Measurements from ENCODE around the gene TSPAN16. TPM values are rescaled to one million over a fixed set of nuclear protein-coding genes. Genes with fewer than 3 reads are reported as not detected.

TSPAN16 gene
- total RNA-seq, 1 donor: not detected

DNA sequence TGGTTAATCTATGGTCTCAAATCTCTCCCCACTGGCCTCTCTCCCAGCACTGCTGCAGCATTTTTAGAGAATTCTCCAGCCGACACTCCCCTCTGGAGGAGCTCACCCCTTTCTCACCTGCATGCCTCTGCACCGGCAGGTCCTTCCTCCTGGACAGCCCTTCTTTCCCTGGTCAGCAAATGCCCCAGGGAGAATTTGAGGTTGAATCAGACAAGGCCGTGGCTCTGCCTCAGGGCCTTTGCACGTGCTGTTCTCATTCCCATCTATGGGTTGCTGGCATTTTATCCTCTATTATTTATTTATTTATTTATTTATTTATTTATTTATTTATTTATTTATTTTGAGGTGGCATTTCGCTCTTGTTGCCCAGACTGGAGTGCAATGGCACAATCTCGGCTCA lies 32.2 kb upstream of the TSPAN16 start:
- Histone ChIP-seq H3K4me3 (ENCODE audit: low read length) (no peak overlapping the region), H3K9me3 (ENCODE audit: low read depth, low read length) (no peaks in the 10 kb centered on the region), H3K27me3 (ENCODE audit: insufficient read depth, low read length) (peaks cover 27% of the 10 kb centered on the region), H3K4me1 (ENCODE audit: insufficient read depth, low read length) (peaks cover 6% of the 10 kb centered on the region)

DNA sequence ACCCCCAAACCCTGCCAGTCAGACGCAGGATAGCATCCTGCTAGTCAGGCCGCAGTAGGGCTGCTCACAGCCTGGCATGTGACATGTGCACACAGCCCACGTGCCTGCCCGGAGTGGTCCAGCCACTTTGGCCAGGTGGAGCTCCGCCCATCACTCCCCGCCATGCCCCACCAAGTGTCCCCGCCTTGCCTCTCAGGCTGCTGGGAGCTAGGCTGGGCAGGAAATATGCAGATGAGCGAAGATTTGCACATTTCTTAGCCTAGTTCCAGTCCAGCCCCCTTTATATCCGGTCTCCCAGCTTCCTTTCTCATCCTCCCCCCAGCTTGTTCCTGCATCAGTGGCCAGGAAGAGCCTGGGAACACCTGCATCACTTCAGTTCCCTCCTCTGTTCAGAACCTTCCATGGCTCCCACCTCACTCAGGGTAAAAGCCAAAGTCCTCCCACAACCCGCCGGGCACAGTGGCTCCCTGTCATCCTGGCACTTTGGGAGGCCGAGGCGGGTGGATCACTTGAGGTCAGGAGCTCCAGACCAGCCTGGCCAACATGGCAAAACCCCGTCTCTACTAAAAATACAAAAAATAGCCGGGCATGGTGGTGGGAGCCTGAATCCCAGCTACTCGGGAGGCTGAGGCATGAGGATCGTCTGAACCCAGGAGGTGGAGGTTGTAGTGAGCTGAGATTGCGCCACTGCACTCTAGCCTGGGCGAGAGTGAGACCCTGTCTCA lies 31.3 kb upstream of the TSPAN16 start:
- Histone ChIP-seq H3K4me3 (ENCODE audit: low read length) (no peak overlapping the region), H3K27me3 (ENCODE audit: insufficient read depth, low read length) (peaks cover 33% of the 10 kb centered on the region), H3K4me1 (ENCODE audit: insufficient read depth, low read length) (peaks cover 6% of the 10 kb centered on the region), H3K9me3 (ENCODE audit: low read depth, low read length) (no peaks in the 10 kb centered on the region)

DNA sequence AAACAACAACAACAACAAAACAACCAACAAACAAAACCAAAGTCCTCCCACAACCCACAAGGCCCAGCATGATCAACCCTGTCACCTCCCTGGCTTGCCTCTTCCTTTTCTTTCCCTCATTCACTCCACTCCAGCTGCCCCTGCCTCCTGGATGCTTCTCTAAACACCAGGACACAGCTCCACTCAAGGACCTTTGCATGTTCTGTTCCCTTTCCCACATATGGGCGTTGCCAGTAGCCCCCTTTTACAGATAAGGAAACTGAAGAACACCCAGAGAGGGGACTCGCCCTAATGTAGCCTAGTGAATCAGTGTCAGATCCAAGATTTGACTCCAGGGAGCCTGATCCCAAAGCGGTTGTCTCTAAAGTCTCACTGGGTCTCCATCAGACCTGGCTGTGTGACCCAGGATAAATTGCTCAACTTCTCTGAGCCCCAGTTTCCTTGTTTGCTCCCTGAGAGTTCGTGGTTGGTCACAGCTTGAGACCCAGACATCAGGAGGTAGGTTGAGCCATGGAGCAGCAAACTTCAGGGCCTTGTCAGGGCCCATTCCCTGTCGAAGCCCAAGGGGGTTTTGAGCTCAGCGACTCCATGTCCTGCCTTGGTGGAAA lies 30.7 kb upstream of the TSPAN16 start:
- Histone ChIP-seq H3K27me3 (ENCODE audit: insufficient read depth, low read length) (peaks cover 33% of the 10 kb centered on the region), H3K9me3 (ENCODE audit: low read depth, low read length) (no peaks in the 10 kb centered on the region), H3K4me3 (ENCODE audit: low read length) (no peak overlapping the region), H3K4me1 (ENCODE audit: insufficient read depth, low read length) (peaks cover 6% of the 10 kb centered on the region)

DNA sequence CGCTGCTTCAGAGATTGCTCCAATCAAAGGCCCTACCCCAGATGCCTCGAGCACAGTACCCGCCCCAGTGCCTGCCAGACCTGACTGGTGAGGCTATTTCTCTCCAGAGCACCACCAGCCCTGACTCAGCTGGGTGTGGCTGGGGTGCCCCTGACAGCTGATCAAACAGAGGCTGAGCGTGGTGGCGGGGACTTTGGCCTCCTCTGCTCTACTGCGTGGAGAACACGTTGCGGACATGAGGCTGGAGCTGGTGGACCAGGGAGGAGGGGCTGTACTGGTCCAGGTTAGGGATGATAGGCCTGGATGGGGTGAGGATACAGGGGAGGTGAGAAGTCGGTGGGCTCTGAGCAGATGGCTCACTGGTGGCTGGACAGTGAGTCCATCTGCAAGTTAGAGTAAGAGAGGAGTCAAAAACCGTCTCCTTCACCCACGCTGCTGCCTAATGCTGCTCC lies 30.1 kb upstream of the TSPAN16 start:
- Histone ChIP-seq H3K4me3 (ENCODE audit: low read length) (no peak overlapping the region), H3K4me1 (ENCODE audit: insufficient read depth, low read length) (peaks cover 6% of the 10 kb centered on the region), H3K9me3 (ENCODE audit: low read depth, low read length) (no peaks in the 10 kb centered on the region), H3K27me3 (ENCODE audit: insufficient read depth, low read length) (peaks cover 33% of the 10 kb centered on the region)

DNA sequence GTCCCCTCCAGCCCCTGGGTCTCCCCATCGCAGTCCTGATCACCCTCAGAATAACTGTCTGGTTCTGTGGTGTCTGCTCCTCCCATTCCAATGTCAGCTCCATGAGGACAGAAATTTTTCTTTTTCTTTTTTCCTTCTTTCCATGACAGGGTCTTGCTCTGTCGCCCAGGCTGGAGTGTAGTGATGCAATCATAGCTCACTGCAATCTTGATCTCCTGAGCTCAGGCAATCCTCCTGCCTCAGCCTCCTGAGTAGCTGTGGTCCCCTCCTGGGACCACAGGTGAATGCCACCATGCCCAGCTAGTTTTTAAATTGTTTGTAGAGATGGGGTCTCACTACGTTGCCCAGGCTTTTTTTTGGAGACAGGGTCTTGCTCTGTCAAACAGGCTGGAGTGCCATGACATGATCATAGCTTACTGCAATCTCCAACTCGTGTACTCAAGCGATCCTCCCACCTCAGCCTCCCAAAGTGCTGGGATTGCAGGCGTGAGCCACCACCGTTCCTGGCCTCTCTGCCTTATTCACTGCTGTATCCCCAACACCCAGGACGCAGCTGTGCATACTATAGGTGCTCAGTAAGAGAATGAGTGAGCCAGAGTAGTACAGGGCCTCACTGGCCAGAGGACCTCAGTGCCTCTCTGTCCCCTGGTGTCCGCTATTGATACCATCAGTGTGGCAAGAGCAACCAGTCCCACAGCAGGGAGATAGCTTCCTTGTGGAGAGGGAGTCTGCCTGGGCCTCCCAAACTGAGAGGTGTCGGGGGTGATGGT lies 28.5 kb upstream of the TSPAN16 start:
- H3K27me3 ChIP-seq (ENCODE audit: insufficient read depth, low read length): peaks cover 23% of the 10 kb centered on the region
- peaks cover 2% of the 10 kb centered on the region for H3K4me1 ChIP-seq (ENCODE audit: insufficient read depth, low read length)
- no peaks in the 10 kb centered on the region for H3K9me3 ChIP-seq (ENCODE audit: low read depth, low read length)
- no peak overlapping the region for H3K4me3 ChIP-seq (ENCODE audit: low read length)

DNA sequence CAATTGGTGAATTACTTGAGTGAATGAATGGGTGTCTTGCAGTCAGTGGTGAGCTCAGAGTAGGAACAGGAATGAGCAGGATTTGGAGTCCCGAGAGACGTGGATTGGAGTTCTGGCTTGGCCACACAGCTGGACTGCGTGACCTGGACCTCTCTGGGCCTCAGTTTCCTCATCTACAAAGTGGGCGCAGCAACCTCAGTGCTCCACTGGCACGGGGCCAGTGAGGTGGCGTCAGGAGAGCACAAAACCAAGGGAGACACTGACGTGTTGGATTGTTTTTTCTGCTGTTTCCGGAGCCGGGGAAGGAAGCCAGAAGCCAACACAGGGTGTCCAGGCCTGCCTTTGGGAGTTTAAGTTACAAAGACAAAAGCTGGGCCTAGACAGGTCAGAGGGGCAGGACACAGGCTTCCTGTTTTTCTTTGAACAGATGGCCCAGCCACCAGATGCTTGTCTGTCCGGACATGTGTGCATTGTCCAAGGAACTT lies 27.1 kb upstream of the TSPAN16 start:
- Histone ChIP-seq H3K4me1 (ENCODE audit: insufficient read depth, low read length) (no peaks in the 10 kb centered on the region), H3K9me3 (ENCODE audit: low read depth, low read length) (no peaks in the 10 kb centered on the region), H3K4me3 (ENCODE audit: low read length) (no peak overlapping the region), H3K27me3 (ENCODE audit: insufficient read depth, low read length) (peaks cover 12% of the 10 kb centered on the region)

DNA sequence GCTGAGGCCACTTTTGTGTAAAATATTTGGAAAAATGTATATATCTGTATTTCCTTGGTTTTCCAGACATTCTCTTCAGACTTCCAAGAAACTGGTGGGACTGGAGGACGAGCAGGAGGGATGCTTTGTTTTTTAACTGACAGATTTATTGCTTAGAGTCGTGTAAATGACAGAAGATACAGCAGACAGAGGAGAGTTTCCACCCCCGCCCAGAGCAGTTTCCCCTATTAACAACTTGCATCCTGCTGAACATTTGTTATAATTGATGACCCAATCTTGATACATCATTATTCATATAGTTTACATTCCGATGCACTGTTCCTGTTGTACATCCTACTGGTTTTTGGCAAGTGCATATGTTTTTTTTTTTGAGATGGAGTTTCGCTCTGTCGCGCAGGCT lies 26.6 kb upstream of the TSPAN16 start:
- no peak overlapping the region for H3K4me3 ChIP-seq (ENCODE audit: low read length)
- H3K27me3 ChIP-seq (ENCODE audit: insufficient read depth, low read length): peaks cover 17% of the 10 kb centered on the region
- H3K9me3 ChIP-seq (ENCODE audit: low read depth, low read length): no peaks in the 10 kb centered on the region
- H3K4me1 ChIP-seq (ENCODE audit: insufficient read depth, low read length): no peaks in the 10 kb centered on the region

DNA sequence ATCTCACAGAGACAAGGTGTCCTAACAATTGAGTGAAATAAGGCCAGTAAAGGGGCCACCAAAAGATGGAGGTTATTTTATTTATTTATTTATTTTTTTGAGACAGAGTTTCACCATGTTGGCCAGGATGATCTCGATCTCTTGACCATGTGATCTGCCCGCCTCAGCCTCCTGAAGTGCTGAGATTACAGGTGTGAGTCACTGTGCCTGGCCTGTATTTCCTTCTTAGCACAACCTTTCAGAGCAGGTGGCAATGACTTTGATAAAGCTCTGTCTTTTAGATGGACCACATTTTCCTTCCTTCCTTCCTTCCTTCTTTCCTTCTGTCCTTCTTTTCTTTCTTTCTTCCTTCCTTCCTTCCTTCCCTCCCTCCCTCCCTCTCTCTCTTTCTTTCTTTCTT lies 22.7 kb upstream of the TSPAN16 start:
- Histone ChIP-seq H3K4me3 (ENCODE audit: low read length) (no peak overlapping the region), H3K9me3 (ENCODE audit: low read depth, low read length) (no peaks in the 10 kb centered on the region), H3K27me3 (ENCODE audit: insufficient read depth, low read length) (peaks cover 32% of the 10 kb centered on the region), H3K4me1 (ENCODE audit: insufficient read depth, low read length) (no peaks in the 10 kb centered on the region)

DNA sequence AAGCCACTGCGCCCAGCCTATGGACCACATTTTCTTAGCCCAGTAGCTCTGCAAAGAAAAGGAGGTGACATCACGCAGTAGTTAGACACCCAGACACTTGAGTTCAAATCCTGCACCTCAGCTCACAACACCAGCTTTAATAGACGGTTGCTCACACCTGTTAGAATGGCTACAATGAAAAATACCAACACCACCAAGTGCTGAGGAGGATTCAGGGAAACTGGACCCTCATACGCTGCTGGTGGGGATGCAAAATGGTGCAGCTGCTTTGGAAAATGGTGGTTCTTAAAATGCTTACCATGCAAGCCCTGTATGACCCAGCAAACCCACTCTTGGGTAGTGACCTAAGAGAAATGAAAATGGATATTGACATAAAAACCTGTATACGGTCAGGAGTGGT lies 22.0 kb upstream of the TSPAN16 start:
- peaks cover 30% of the 10 kb centered on the region for H3K27me3 ChIP-seq (ENCODE audit: insufficient read depth, low read length)
- no peaks in the 10 kb centered on the region for H3K9me3 ChIP-seq (ENCODE audit: low read depth, low read length)
- peaks cover under 1% of the 10 kb centered on the region for H3K4me1 ChIP-seq (ENCODE audit: insufficient read depth, low read length)
- no peak overlapping the region for H3K4me3 ChIP-seq (ENCODE audit: low read length)

DNA sequence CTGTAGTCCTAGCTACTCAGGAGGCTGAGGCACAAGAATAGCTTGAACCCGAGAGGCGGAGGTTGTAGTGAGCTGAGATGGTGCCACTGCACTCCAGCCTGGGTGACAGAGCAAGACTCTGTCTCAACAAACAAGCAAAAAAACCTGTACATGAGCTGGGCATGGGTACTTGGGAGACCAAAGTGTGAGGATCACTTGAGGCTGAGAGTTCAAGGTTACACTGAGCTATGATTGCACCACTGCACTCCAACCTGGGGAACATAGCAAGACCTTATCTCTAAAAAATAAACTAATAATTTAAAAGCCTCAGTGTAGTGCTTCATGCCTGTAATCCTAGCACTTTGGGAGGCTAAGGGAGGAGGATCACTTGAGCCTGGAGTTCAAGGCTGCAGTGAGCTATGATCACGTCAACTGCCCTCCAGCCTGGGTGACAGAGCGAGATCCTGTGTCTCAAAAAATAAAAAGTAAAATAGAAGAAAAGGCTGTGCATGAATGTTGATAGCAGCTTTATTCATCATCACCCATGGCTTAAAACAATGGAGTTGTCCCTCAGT lies 21.4 kb upstream of the TSPAN16 start:
- Histone ChIP-seq H3K9me3 (ENCODE audit: low read depth, low read length) (no peaks in the 10 kb centered on the region), H3K27me3 (ENCODE audit: insufficient read depth, low read length) (peaks cover 27% of the 10 kb centered on the region), H3K4me3 (ENCODE audit: low read length) (no peak overlapping the region), H3K4me1 (ENCODE audit: insufficient read depth, low read length) (peaks cover 6% of the 10 kb centered on the region)

DNA sequence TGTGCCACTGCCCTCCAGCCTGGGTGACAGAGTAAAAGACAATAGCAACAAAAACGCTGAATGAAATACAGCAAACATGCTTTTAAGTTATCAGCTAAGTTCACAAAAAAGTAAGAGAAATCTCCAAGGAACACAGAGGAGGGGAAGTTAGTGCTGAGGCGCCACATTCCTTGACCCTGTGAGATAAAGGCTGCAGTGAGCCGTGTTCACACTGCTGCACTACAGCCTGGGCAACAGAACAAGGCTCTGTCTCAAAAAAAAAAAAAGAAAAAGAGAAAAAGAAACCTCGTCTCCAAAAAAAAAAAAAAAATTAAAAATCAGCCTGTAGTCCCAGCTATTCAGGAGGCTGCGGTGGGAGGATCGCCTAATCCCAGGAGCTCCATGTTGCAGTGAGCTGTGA lies 17.3 kb upstream of the TSPAN16 start:
- Histone ChIP-seq H3K9me3 (ENCODE audit: low read depth, low read length) (no peaks in the 10 kb centered on the region), H3K27me3 (ENCODE audit: insufficient read depth, low read length) (peaks cover 43% of the 10 kb centered on the region)

DNA sequence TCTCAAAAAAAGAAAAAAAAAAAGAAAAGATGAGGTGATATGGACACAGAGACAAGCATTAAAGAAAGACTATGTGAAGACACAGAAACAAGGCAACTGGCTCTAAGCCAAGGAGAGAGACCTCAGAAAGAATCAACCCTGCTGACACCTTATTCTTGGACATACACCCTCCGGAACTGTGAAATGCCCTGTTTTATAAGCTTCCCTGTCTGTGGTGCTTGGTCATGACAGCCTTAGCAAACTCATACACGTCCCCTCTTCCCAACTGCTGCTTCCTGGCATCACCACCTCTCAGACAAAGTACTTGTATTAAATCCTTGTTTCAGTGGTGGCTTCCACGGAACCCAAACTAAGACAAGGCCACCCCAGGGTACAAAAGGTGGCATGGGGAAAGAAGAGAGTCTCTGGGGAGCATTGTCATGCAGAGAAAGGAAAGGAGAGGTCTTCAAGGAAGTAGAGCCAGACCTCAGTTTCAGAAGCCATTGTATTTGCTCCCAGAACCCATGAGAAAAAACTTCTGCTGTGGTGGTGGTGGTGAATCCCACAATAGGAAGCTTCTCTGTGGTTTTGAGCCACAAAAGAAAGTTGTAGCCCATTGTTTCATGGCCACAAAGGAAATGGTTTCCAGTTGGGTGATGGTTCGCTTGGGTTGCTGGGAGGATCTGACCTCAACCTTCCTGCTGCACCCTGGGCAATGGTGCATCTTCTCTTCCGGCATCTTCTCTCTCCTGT lies 16.3 kb upstream of the TSPAN16 start:
- peaks cover 15% of the 10 kb centered on the region for H3K4me1 ChIP-seq (ENCODE audit: insufficient read depth, low read length)
- peaks cover 39% of the 10 kb centered on the region for H3K27me3 ChIP-seq (ENCODE audit: insufficient read depth, low read length)
- H3K9me3 ChIP-seq (ENCODE audit: low read depth, low read length): no peaks in the 10 kb centered on the region
- H3K4me3 ChIP-seq (ENCODE audit: low read length): no peak overlapping the region

More for the DNA sequence above, 17.3 kb upstream of the TSPAN16 start:
- no peak overlapping the region for H3K4me3 ChIP-seq (ENCODE audit: low read length)
- H3K4me1 ChIP-seq (ENCODE audit: insufficient read depth, low read length): peaks cover 15% of the 10 kb centered on the region

DNA sequence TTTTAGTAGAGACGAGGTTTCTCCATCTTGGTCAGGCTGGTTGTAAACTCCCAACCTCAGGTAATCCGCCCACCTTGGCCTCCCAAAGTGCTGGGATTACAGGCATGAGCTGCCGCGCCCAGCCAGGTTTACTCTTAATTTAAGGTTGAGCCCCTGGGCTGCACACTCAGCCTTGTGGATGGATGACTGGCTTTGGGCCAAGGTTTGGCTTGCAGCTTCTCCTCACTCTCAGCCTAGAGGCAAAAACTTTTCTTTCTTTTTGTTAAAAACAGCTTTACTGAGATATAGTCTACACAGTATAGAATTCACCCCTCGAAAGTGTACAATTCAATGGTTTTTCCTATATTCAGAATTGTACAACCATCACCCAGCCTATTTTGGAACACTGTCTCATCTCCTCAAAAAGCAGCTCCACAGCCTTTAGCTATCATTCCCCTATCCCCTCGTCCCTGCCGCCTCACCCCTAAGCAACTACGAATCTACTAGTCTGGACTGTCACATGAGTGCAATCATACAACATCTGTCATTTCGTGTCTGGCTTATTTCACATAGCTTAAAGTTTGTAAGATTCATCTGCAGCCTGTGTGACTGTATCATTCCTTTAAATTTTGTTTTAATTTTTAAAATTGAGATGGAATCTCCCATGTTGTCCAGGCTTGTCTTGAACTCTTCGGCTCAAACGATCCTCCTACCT lies 14.5 kb upstream of the TSPAN16 start:
- H3K4me3 ChIP-seq (ENCODE audit: low read length): no peak overlapping the region
- peaks cover 31% of the 10 kb centered on the region for H3K27me3 ChIP-seq (ENCODE audit: insufficient read depth, low read length)
- no peaks in the 10 kb centered on the region for H3K9me3 ChIP-seq (ENCODE audit: low read depth, low read length)
- peaks cover 15% of the 10 kb centered on the region for H3K4me1 ChIP-seq (ENCODE audit: insufficient read depth, low read length)

DNA sequence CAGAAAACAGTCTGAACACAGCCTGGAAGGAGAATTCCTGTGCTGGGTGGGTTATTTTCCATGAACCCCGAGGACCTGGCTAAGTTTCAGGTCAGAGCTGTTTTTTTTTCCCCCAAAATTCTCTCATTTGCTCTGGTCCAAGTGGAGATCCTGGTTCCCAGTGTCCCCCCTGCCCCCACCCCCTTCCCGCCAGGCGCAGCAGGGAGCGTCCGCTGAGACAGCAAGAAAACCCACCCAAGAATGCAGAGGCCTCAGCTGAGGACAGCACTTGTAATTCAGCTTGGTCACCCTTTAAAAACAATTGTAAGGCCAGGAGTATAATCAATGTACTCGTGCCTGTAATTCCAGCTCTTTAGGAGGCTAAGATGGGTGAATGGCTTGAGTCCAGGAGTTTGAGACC lies 11.4 kb upstream of the TSPAN16 start:
- Histone ChIP-seq H3K27me3 (ENCODE audit: insufficient read depth, low read length) (peaks cover 25% of the 10 kb centered on the region), H3K9me3 (ENCODE audit: low read depth, low read length) (no peaks in the 10 kb centered on the region), H3K4me1 (ENCODE audit: insufficient read depth, low read length) (peaks cover 9% of the 10 kb centered on the region), H3K4me3 (ENCODE audit: low read length) (no peak overlapping the region)

Data from mononuclear cell (primary cell).